ENCODE measurements around the gene REXO4. TPM values are rescaled to one million over a fixed set of nuclear protein-coding genes. Genes with fewer than 3 reads are reported as not detected.

Gene REXO4
- total and polyA plus RNA-seq, 2 of the 13 experiments (the other 11 are each of a cell fraction or from before 2014, with no cell fraction given), result 18.5 to 30.4 TPM

- 0 out of 2 replicates have a peak, but pooled peaks have one; percentile 28 for TF ChIP-seq POGK (CRISPR knock-in tag; conservative IDR thresholded peaks at IDR 0.05)
- TF ChIP-seq GTF3A (CRISPR knock-in tag; conservative IDR thresholded peaks at IDR 0.05), result peak; percentile 25; the same call in 1 of the 2 replicates
- TF ChIP-seq, protein P1, sequence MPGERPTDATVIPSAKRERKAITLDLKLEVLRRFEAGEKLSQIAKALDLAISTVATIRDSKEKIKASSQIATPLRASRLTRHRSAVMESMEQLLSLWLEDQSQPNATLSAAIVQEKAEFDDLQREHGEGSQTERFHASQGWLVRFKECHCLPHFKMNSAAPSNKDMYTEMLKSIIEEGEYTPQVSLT (CRISPR knock-in tag; IDR thresholded peaks at IDR 0.05; ENCODE audit: borderline replicate concordance, low read depth), result no peak
- TF ChIP-seq IRF2 (CRISPR knock-in tag; IDR thresholded peaks at IDR 0.05), result peak; percentile 46; the same call in 1 of the 2 replicates
- TF ChIP-seq YEATS2 (CRISPR knock-in tag; IDR thresholded peaks at IDR 0.05; ENCODE audit: borderline replicate concordance), result peak; percentile 60; the same call in 1 of the 2 replicates
- TF ChIP-seq MXI1 (IDR thresholded peaks at IDR 0.05; ENCODE audit: borderline replicate concordance, low read depth, low read length), result peak; percentile 91; the same call in 1 of the 3 replicates
- TF ChIP-seq RXRA (CRISPR knock-in tag; IDR thresholded peaks at IDR 0.05), result peak; percentile 88
- TF ChIP-seq ZNF784 (CRISPR knock-in tag; IDR thresholded peaks at IDR 0.05; ENCODE audit: borderline replicate concordance), result no peak; the same call in 1 of the 2 replicates
- no peak for TF ChIP-seq ZFAT (CRISPR knock-in tag; conservative IDR thresholded peaks at IDR 0.05)
- TF ChIP-seq ZNF143 (CRISPR knock-in tag; IDR thresholded peaks at IDR 0.05), result peak; percentile 59
- TF ChIP-seq HMGXB4 (CRISPR knock-in tag; IDR thresholded peaks at IDR 0.05; ENCODE audit: borderline replicate concordance in 1 of 2, low read depth in 1 of 2), result peak; percentile 26 to 34; a peak in 3 of 4 replicates
- peak; percentile 78 for TF ChIP-seq ARNTL (CRISPR knock-in tag; IDR thresholded peaks at IDR 0.05)
- no peak for TF ChIP-seq KDM5A (IDR thresholded peaks at IDR 0.05; ENCODE audit: borderline replicate concordance, low read length)
- peak; percentile 36; the same call in 1 of the 2 replicates for TF ChIP-seq RFXAP (CRISPR knock-in tag; IDR thresholded peaks at IDR 0.05; ENCODE audit: borderline replicate concordance)
- peak; percentile 70; the same call in 1 of the 2 replicates for TF ChIP-seq NR2F6 (IDR thresholded peaks at IDR 0.05)
- TF ChIP-seq NR2F6 (CRISPR knock-in tag; IDR thresholded peaks at IDR 0.05), result peak; percentile 90
- no peak for TF ChIP-seq ZBTB49 (CRISPR knock-in tag; IDR thresholded peaks at IDR 0.05; ENCODE audit: borderline replicate concordance)
Measured at GRCh38 chr9:133460405-133461175, 42.8 kb upstream of the REXO4 start (continued).
